Ectodermal cell (in vitro differentiated cells): ENCODE results near the gene SDK1.

Experiments
- H3K27ac ChIP-seq: 2 replicates; pipeline ENCODE4 v1.7.0; 2013; ENCODE audit warnings: mild to moderate bottlenecking, low read depth, low read length; ENCODE audit not compliant: insufficient read depth, poor library complexity, severe bottlenecking
- H3K27me3 ChIP-seq: 2 replicates; pipeline ENCODE4 v1.7.0; 2013; ENCODE audit warnings: mild to moderate bottlenecking, low read length; ENCODE audit not compliant: insufficient read depth, control insufficient read depth, poor library complexity, severe bottlenecking
- H3K36me3 ChIP-seq: one replicate; pipeline ENCODE4 v1.7.0; 2013; ENCODE audit warnings: low read length; ENCODE audit not compliant: control insufficient read depth, insufficient read depth
- H3K4me1 ChIP-seq: one replicate; pipeline ENCODE4 v1.7.0; 2013; ENCODE audit warnings: low read length; ENCODE audit not compliant: control insufficient read depth, insufficient read depth
- H3K4me3 ChIP-seq: 2 replicates; pipeline ENCODE4 v1.7.0; 2013; ENCODE audit warnings: low read depth, low read length, control low read depth; ENCODE audit not compliant: insufficient read depth
- H3K9me3 ChIP-seq: 2 replicates; pipeline ENCODE4 v1.7.0; 2013; ENCODE audit warnings: mild to moderate bottlenecking, low read length, moderate library complexity; ENCODE audit not compliant: control insufficient read depth
- WGBS, 2 experiments: methylation state at CpG; one replicate each; pipeline ENCODE4 v1.1.7; 2013; ENCODE audit warnings: missing lambda C conversion rate in 2 of 2; 5-methylcytosine and 5-hydroxymethylcytosine counted together

SDK1 gene

DNA sequence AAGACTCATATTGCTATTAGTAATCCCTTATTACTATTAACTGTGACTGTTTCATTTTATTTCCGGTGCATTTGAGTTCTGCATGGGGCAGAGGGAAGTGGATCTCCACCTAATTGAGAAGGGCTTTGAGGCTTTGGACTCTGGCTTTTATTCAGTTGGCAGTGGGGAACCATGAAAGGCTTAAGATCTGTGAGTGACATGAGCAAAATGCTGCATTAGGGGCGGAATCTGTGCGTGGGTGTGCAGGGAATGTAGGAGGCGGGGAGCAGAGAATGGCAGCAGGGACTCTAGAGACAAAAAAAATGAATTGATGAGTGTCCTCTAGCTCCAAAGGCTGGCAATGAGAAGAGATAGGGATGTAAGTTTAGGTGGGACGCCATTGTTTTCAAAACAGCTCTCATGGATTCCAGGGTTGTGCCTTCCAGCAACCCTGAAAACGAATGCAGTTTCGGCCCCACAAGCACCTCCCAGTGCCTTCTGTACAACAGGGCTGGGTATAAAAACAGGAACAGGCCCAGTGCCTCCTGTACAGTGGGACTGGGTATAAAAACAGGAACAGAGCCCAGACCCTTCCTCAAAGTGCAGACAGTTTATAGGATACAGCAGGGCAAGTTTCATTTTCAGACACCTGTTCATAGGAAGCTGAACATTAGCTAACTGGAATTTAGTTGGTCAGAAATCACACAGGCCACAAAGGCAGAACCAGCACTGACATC lies 717.7 kb downstream of the SDK1 start:
- WGBS, 2 experiments: 88 to 92% methylated on average over 7 of the region's 7 CpGs
- H3K9me3 ChIP-seq: peaks cover 4% of the 10 kb centered on the region
- H3K27me3 ChIP-seq: no peaks in the 10 kb centered on the region
- H3K27ac ChIP-seq: no peak overlapping the region
- H3K4me1 ChIP-seq: no peaks in the 10 kb centered on the region
- H3K36me3 ChIP-seq: no peaks in the 10 kb centered on the region
- no peak overlapping the region for H3K4me3 ChIP-seq

- H3K4me1 ChIP-seq: no peaks in the 10 kb centered on the region
- WGBS, 2 experiments: 96% methylated on average over 11 of the region's 11 CpGs
These were observed 719.0 kb downstream of the SDK1 start for GRCh38 chr7:4020086-4020485.

DNA sequence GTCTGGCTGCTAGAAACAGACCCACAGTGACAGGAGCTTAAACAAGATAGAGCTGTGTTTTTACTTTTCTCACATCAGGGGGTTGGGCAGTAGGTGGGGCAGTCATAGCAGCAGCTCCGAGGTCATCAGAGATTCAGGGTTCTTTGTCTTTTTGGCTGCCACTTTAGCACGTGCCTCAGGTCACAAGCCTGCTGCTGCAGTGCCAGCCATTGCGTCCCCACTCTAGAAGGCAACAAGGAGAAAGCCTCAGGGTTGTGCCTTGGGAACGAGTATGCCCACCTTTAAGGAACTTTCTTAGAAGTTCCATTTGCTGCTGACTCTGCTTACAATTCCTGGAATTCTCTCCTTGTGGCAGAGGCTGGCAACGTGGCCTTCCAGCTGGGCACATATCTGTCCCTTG lies 720.4 kb downstream of the SDK1 start:
- no peak overlapping the region for H3K4me3 ChIP-seq
- 73 to 74% methylated on average over 5 of the region's 5 CpGs for WGBS, 2 experiments
- H3K9me3 ChIP-seq: peaks cover 4% of the 10 kb centered on the region
- no peaks in the 10 kb centered on the region for H3K36me3 ChIP-seq
- no peak overlapping the region for H3K27ac ChIP-seq
- H3K4me1 ChIP-seq: no peaks in the 10 kb centered on the region
- no peaks in the 10 kb centered on the region for H3K27me3 ChIP-seq

More at GRCh38 chr7:4020086-4020485, 719.0 kb downstream of the SDK1 start:
- H3K27me3 ChIP-seq: no peaks in the 10 kb centered on the region
- H3K9me3 ChIP-seq: peaks cover 4% of the 10 kb centered on the region
- no peaks in the 10 kb centered on the region for H3K36me3 ChIP-seq
- H3K4me3 ChIP-seq: no peak overlapping the region
- no peak overlapping the region for H3K27ac ChIP-seq

- H3K27me3 ChIP-seq: no peaks in the 10 kb centered on the region
- no peak overlapping the region for H3K27ac ChIP-seq
- no peak overlapping the region for H3K4me3 ChIP-seq
- H3K36me3 ChIP-seq: no peaks in the 10 kb centered on the region
- H3K4me1 ChIP-seq: no peaks in the 10 kb centered on the region
- peaks cover 4% of the 10 kb centered on the region for H3K9me3 ChIP-seq
- WGBS, 2 experiments: 95 to 96% methylated on average over 7 of the region's 7 CpGs
These were observed 721.2 kb downstream of the SDK1 start for GRCh38 chr7:4022265-4022664.

GRCh38 chr7:4023502-4023901 lies 722.5 kb downstream of the SDK1 start:
- 95 to 96% methylated on average over 10 of the region's 10 CpGs for WGBS, 2 experiments
- no peaks in the 10 kb centered on the region for H3K36me3 ChIP-seq
- H3K4me3 ChIP-seq: no peak overlapping the region

DNA sequence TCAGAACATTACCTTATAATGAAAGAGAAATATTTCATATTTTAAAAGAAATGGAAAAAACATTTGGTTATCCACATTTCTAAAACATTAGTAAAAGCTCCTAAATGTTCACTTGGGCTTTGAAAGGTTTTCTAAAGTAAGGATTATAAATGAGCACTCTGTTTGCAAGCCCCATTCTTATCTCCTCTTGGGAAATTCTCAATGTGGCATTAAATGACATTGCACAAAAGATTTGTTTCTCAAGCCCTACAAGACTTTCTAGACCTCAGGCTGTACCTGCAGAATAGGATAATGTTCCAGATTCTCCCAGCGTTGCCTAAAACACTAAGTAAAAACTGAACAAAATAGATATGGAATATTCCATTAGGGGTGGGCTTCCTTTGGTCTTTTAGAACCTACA lies 723.1 kb downstream of the SDK1 start:
- Histone ChIP-seq H3K4me3 (no peak overlapping the region), H3K27ac (no peak overlapping the region), H3K9me3 (peaks cover 4% of the 10 kb centered on the region), H3K36me3 (no peaks in the 10 kb centered on the region), H3K4me1 (no peaks in the 10 kb centered on the region), H3K27me3 (no peaks in the 10 kb centered on the region)
- WGBS, 2 experiments: 93 to 100% methylated on average over 1 of the region's 1 CpG

More at GRCh38 chr7:4023502-4023901, 722.5 kb downstream of the SDK1 start:
- Histone ChIP-seq H3K9me3 (peaks cover 4% of the 10 kb centered on the region), H3K27ac (no peak overlapping the region), H3K27me3 (no peaks in the 10 kb centered on the region), H3K4me1 (no peaks in the 10 kb centered on the region)

GRCh38 chr7:4024806-4025205 lies 723.8 kb downstream of the SDK1 start:
- no peaks in the 10 kb centered on the region for H3K27me3 ChIP-seq
- no peaks in the 10 kb centered on the region for H3K9me3 ChIP-seq
- no peaks in the 10 kb centered on the region for H3K4me1 ChIP-seq
- no peak overlapping the region for H3K4me3 ChIP-seq
- H3K27ac ChIP-seq: no peak overlapping the region
- H3K36me3 ChIP-seq: no peaks in the 10 kb centered on the region
- WGBS, 2 experiments: 88 to 94% methylated on average over 7 of the region's 7 CpGs

DNA sequence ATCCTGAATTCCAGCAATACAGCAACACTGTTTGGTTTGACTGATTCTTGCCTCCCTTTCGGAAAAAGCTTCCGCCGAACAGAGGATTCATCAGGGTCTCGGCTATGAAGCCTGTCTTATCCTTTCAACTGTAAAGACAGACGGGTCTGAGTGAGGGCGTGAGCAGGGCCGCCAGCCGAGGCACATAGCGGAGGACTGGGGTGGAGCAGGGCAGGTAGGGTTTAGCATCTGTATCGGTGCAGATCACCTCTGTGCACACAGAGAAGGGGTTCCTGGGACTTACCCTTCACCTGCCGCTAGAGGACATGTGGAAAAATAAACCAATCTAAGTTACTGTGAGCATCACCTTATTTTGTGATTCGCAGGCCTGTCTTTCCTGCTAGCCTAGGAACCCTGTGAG lies 724.2 kb downstream of the SDK1 start:
- H3K4me3 ChIP-seq: no peak overlapping the region
- no peaks in the 10 kb centered on the region for H3K9me3 ChIP-seq
- H3K36me3 ChIP-seq: no peaks in the 10 kb centered on the region
- H3K4me1 ChIP-seq: no peaks in the 10 kb centered on the region
- H3K27ac ChIP-seq: no peak overlapping the region
- 93 to 95% methylated on average over 12 of the region's 12 CpGs for WGBS, 2 experiments
- no peaks in the 10 kb centered on the region for H3K27me3 ChIP-seq

GRCh38 chr7:4025694-4026615 lies 724.9 kb downstream of the SDK1 start:
- 92 to 93% methylated on average over 26 of the region's 26 CpGs for WGBS, 2 experiments
- no peak overlapping the region for H3K4me3 ChIP-seq
- H3K27me3 ChIP-seq: no peaks in the 10 kb centered on the region
- H3K27ac ChIP-seq: no peak overlapping the region
- no peaks in the 10 kb centered on the region for H3K36me3 ChIP-seq
- H3K9me3 ChIP-seq: no peaks in the 10 kb centered on the region
- H3K4me1 ChIP-seq: no peaks in the 10 kb centered on the region

- 90 to 93% methylated on average over 10 of the region's 10 CpGs for WGBS, 2 experiments
- Histone ChIP-seq H3K36me3 (no peaks in the 10 kb centered on the region), H3K27ac (no peak overlapping the region), H3K4me3 (no peak overlapping the region), H3K4me1 (no peaks in the 10 kb centered on the region), H3K27me3 (no peaks in the 10 kb centered on the region), H3K9me3 (no peaks in the 10 kb centered on the region)
These were observed 726.0 kb downstream of the SDK1 start for GRCh38 chr7:4026941-4027486.
